DMS 273 treated with DMSO at 0.1 percent for 48 hours (cell line): Measurements from ENCODE around the gene GNAQ.

Source experiments
- DNase-seq: peaks from one replicate; lab custom pipeline; 2025; lab: John Stamatoyannopoulos, UW

GNAQ gene

GRCh38 chr9:77944556-77945243 lies 86.9 kb downstream of the GNAQ start:
- no peak for DNase-seq

GRCh38 chr9:77943057-77943456 lies 88.6 kb downstream of the GNAQ start:
- no peak for DNase-seq

- DNase-seq, result no peak
Observed at GRCh38 chr9:77939149-77939668, 92.4 kb downstream of the GNAQ start.

GRCh38 chr9:77938163-77938562 lies 93.4 kb downstream of the GNAQ start:
- DNase-seq, result no peak

- DNase-seq, result no peak
Observed at GRCh38 chr9:77935974-77936373, 95.6 kb downstream of the GNAQ start.

GRCh38 chr9:77935211-77935610 lies 96.4 kb downstream of the GNAQ start:
- DNase-seq, result no peak

- DNase-seq, result no peak
Observed at GRCh38 chr9:77933976-77934375, 97.6 kb downstream of the GNAQ start.

- no peak for DNase-seq
Observed at GRCh38 chr9:77933019-77933418, 98.6 kb downstream of the GNAQ start.

- no peak for DNase-seq
Observed at GRCh38 chr9:77929942-77930341, 101.7 kb downstream of the GNAQ start.

GRCh38 chr9:77927265-77927664 lies 104.3 kb downstream of the GNAQ start:
- no peak for DNase-seq

- no peak for DNase-seq
Observed at GRCh38 chr9:77926371-77926878, 105.2 kb downstream of the GNAQ start.

- no peak for DNase-seq
Observed at GRCh38 chr9:77922591-77922990, 109.0 kb downstream of the GNAQ start.

- no peak for DNase-seq
Observed at GRCh38 chr9:77917800-77918199, 113.8 kb downstream of the GNAQ start.

- no peak for DNase-seq
Observed at GRCh38 chr9:77916820-77917219, 114.8 kb downstream of the GNAQ start.

- no peak for DNase-seq
Observed at GRCh38 chr9:77916410-77916819, 115.2 kb downstream of the GNAQ start.

GRCh38 chr9:77915744-77916143 lies 115.9 kb downstream of the GNAQ start:
- no peak for DNase-seq

- DNase-seq, result no peak
Observed at GRCh38 chr9:77912895-77913693, 118.5 kb downstream of the GNAQ start.

- no peak for DNase-seq
Observed at GRCh38 chr9:77911928-77912327, 119.7 kb downstream of the GNAQ start.

- DNase-seq, result no peak
Observed at GRCh38 chr9:77910194-77910621, 121.4 kb downstream of the GNAQ start.

- DNase-seq, result no peak
Observed at GRCh38 chr9:77909306-77909705, 122.3 kb downstream of the GNAQ start.

- DNase-seq, result no peak
Observed at GRCh38 chr9:77908293-77908692, 123.3 kb downstream of the GNAQ start.

- no peak for DNase-seq
Observed at GRCh38 chr9:77907585-77907984, 124.0 kb downstream of the GNAQ start.

GRCh38 chr9:77906991-77907390 lies 124.6 kb downstream of the GNAQ start:
- DNase-seq, result no peak
